SK-N-MC (cell line): ENCODE data around the gene SUSD2.

ENCODE experiments used
- EZH2 ChIP-seq: fragments of 200-600 bp; sonication (generic); IDR thresholded peaks from one replicate; pipeline ENCODE4 v1.6.1; 2017; ENCODE audit warnings: antibody characterized with exemption
- FOXP2 ChIP-seq: optimal IDR thresholded peaks from 2 replicates; pipeline ENCODE3; 2011; ENCODE audit warnings: mild to moderate bottlenecking, moderate library complexity; ENCODE audit not compliant: insufficient read depth; ENCODE audit errors: extremely low read length, control extremely low read depth
- POLR2AphosphoS5 ChIP-seq: IDR thresholded peaks from 2 replicates; pipeline ENCODE4 v1.6.1; 2012; ENCODE audit warnings: mild to moderate bottlenecking, low read depth, low read length, borderline replicate concordance

GRCh38 chr22:24138649-24139420, 42.5 kb upstream of the SUSD2 start:
- TF ChIP-seq EZH2 (no peak), POLR2AphosphoS5 (no peak), FOXP2 (no peak)
